Mucosa of rectum (tissue), 2 donors: Measurements from ENCODE around the gene IQGAP3.

ENCODE experiments used
- H3K27ac ChIP-seq, 2 donors: one replicate each; pipeline ENCODE4 v1.7.0; 2013; ENCODE audit warnings: inconsistent platforms in 2 of 2, low read depth in 2 of 2, low read length in 2 of 2
- H3K27me3 ChIP-seq, 2 donors: one replicate each; pipeline ENCODE4 v1.7.0; 2013; ENCODE audit warnings: low read length in 2 of 2; ENCODE audit not compliant: control insufficient read depth in 2 of 2, insufficient read depth in 2 of 2
- H3K36me3 ChIP-seq, 2 donors: one replicate each; pipeline ENCODE4 v1.7.0; 2013; ENCODE audit warnings: low read length in 2 of 2; ENCODE audit not compliant: control insufficient read depth in 2 of 2, insufficient read depth in 2 of 2
- H3K4me1 ChIP-seq, 2 donors: one replicate each; pipeline ENCODE4 v1.7.0; 2013; ENCODE audit warnings: low read length in 2 of 2, mild to moderate bottlenecking in 1 of 2; ENCODE audit not compliant: control insufficient read depth in 2 of 2, insufficient read depth in 2 of 2
- H3K4me3 ChIP-seq, 2 donors: one replicate each; pipeline ENCODE4 v1.7.0; 2013; ENCODE audit warnings: low read length in 2 of 2
- H3K9ac ChIP-seq, 2 donors: one replicate each; pipeline ENCODE4 v1.7.0; 2013; ENCODE audit warnings: low read length in 2 of 2, low read depth in 1 of 2, mild to moderate bottlenecking in 1 of 2
- H3K9me3 ChIP-seq, 2 donors: one replicate each; pipeline ENCODE4 v1.7.0; 2013; ENCODE audit warnings: low read length in 2 of 2; ENCODE audit not compliant: control insufficient read depth in 2 of 2
- donor health status: healthy.
- donor health status: Normal muscosa, but diverticular disease.

The IQGAP3 gene

DNA sequence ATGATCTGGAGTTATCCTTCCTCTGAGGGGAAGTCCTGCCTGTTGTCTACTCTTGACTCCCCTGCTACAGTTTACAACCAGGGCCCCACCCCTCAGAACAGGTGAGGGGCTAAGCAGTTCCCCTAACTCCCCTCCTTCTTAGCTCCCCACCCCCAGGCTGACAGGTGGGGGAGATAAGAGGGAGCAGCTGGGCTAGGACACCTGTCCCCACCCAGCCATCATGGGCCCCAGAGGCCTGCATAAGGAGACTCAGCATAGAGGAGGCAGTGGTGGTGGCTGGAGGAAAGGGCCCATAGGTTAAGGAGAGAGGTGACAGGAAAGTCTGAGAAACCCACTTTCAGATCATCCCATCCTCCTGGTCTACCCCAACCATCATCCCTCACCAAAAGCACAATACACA lies 78.6 kb downstream of the IQGAP3 start:
- Histone ChIP-seq H3K27me3 (no peaks in the 10 kb centered on the region), H3K9ac (no peak overlapping the region), H3K27ac (peak overlapping the region in 1 of 2 donors; percentile 82), H3K4me1 (peaks cover 96% of the 10 kb centered on the region in 2 donors), H3K4me3 (no peak overlapping the region), H3K9me3 (no peaks in the 10 kb centered on the region), H3K36me3 (peaks cover 4 to 20% of the 10 kb centered on the region in 2 donors)

DNA sequence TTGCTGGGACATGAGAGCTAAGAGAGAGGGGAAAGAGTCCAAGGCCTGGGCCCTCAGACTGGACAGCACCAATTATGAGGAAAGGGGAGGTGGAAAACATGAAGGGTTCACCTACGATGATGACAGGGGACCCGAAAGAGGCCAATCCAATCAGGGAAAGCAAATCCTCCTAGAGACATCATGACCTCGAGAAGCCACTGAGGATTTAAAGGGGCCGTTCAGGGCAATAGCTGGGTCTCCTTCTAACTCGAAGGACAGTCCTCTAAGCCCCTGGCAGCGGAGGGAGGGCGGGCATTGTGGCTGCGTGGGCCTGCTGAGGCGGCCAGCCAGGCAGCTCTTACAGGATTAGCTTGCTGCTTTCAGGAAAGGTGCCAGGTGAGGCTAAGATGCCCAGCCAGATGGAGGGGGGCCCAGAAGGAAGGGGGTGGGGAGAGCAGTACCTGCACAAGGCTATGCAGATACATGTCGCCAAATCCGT lies 79.2 kb downstream of the IQGAP3 start:
- Histone ChIP-seq H3K9ac (peak overlapping the region in 1 of 2 donors; percentile 63), H3K27me3 (no peaks in the 10 kb centered on the region), H3K4me1 (peaks cover 91 to 97% of the 10 kb centered on the region in 2 donors), H3K9me3 (no peaks in the 10 kb centered on the region), H3K4me3 (peak overlapping the region in 1 of 2 donors; percentile 31), H3K27ac (peak overlapping the region in 1 of 2 donors; percentile 82), H3K36me3 (peaks cover 9 to 21% of the 10 kb centered on the region in 2 donors)

DNA sequence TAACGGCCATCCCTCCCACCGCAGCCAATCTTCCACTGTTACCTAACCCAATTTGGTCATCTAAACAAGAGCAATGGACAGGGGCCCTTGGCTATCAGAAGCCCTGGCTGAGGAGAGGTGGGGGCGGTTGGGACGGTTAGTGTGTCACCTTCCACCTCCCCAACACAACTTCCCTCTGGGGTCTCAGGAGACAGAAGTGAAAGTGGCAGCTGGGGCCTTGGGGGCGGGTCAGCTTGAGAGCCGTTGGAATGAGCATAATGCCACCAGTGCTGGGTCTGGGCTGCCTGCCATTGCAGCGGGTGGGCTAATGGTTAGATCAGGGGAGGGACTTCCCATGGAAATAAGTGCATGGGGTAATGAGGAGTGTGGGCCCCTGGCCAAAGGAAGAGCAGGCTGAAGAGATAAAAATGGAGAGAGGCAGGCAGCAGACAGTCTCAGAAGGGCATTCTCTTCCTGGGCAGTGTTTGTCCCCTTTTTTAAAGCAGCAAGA lies 79.7 kb downstream of the IQGAP3 start:
- no peaks in the 10 kb centered on the region for H3K9me3 ChIP-seq
- peak overlapping the region in 1 of 2 donors; percentile 31 for H3K4me3 ChIP-seq
- H3K4me1 ChIP-seq, result peaks cover 90 to 94% of the 10 kb centered on the region in 2 donors
- peaks cover 9 to 21% of the 10 kb centered on the region in 2 donors for H3K36me3 ChIP-seq
- H3K27me3 ChIP-seq, result no peaks in the 10 kb centered on the region
- peak overlapping the region; percentile 12 to 82 for H3K27ac ChIP-seq
- peak overlapping the region in 1 of 2 donors; percentile 63 for H3K9ac ChIP-seq

DNA sequence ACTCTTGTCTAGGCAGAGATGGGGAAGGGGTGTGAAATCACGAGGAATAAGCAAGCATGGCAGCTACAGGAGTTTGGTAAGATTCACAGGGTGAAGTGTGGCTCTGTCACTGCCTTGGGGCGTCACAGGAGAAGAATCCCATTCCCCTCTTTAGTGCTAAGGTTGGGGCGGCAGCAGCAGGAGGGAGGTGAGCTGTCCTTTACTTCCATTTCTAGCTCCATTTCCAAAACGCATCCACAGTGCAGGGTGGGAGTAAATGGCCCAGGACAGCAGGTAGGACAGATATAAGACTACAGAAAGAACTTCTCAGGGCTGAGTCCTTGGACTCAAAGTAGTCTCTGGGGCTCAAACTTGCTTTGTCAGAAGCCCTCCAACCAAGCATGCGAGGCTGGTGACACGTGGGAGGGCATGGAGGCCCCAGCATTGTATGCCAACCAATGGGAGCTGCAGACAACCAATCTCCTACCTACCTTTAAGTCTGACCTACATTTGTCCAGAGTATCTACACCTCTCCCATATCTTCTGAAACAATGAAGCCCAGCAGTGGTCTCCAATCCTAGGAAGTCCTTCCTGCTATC lies 80.3 kb downstream of the IQGAP3 start:
- peak overlapping the region in 1 of 2 donors; percentile 32 for H3K4me3 ChIP-seq
- no peak overlapping the region for H3K9ac ChIP-seq
- H3K27me3 ChIP-seq, result no peaks in the 10 kb centered on the region
- peaks cover 85 to 89% of the 10 kb centered on the region in 2 donors for H3K4me1 ChIP-seq
- no peaks in the 10 kb centered on the region for H3K9me3 ChIP-seq
- peaks cover 9 to 25% of the 10 kb centered on the region in 2 donors for H3K36me3 ChIP-seq
- H3K27ac ChIP-seq, result peak overlapping the region; percentile 12 to 13

DNA sequence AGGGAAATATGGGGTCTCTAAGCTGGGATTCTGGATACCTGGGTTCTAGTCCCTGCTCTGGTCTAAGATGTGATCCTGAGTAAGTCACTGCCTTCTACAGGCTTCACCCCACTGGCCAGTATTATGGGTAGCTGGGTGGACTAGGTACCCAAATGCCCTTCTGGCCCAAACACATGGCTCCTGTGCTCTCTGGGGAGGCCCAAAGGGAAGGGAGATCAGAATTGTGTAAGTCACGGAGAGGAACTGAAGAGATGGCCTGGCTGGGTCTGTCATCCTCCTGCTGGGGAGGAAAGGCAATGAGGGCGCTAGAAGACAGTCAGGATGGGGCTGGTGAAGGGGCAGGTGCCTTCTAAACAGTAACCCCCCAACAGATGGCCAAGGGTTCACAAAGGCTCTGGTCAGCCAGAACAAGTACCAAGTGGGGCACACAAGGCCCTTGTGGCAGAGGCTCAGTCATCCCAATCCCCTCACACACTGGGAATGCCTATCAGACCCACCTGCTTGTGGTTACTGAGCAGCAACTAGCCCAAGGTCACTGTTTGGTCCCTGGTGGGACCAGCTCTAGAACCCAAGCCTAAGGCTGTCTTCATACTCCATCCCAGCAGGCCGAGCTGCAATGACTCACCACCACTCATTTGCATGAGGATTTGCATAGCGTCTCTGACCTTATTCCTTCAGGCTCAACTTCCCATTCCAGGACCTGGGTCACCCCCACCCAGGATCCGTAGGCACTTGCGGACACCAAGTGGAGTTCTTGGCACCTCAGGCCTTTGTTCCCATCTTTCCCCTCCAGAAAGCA lies 81.0 kb downstream of the IQGAP3 start:
- Histone ChIP-seq H3K27me3 (no peaks in the 10 kb centered on the region), H3K27ac (peak overlapping the region; percentile 34 to 81), H3K36me3 (peaks cover 9 to 29% of the 10 kb centered on the region in 2 donors), H3K9me3 (no peaks in the 10 kb centered on the region), H3K9ac (no peak overlapping the region), H3K4me3 (peak overlapping the region in 1 of 2 donors; percentile 32), H3K4me1 (peaks cover 78 to 81% of the 10 kb centered on the region in 2 donors)

DNA sequence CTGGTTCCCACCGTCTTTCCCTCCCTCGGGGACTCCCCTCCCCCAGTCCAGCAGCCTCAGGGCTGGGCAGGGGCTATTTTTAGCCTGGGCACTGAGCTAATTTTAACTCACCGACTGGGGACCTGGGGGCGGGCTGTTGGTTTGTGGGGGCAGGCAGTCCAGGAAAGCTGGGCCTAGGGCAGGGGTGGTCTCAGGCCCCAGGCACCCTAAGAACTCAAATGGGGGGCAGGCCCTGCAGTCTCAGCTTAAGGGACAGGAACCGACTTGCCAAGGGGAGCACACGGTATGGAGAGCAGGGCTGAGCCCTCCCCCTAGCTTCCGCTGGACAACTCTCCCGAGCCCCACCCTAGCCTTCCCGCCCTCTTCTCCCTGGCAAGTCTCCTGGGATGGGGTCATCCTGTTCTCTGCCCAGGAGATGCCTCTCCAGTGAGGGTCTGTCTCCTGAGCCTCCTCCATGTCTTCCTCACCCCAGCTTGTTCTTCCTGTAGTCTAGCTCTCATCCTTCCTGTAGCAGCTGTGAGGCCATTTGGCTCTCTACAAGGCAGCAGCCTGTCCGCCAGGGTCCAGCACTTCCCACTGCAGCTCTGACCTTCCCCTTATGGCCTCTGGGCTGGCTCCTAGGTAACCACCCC lies 81.8 kb downstream of the IQGAP3 start:
- peak overlapping the region in 1 of 2 donors; percentile 11 for H3K9ac ChIP-seq
- H3K9me3 ChIP-seq, result no peaks in the 10 kb centered on the region
- peaks cover 9 to 31% of the 10 kb centered on the region in 2 donors for H3K36me3 ChIP-seq
- H3K27ac ChIP-seq, result peak overlapping the region; percentile 34 to 81
- H3K4me3 ChIP-seq, result peak overlapping the region; percentile 14 to 32
- H3K4me1 ChIP-seq, result peaks cover 70 to 73% of the 10 kb centered on the region in 2 donors
- no peaks in the 10 kb centered on the region for H3K27me3 ChIP-seq

DNA sequence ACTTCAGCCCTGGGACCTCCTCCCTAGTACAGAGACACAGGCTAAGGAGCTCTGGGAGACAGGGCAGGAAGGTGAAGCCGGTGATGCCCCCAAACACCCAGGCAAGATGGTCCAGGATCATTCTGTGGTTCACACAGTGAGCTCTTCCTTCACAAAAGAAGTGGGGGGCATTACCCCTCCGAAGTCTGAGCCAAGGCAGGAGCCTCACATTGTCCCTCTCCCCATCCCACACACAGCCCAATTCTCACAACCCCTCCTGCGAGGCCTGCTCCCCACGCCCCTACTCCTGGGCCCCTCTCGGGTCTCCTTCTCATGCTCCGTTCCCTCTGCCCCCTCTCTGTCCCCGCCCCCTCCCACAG lies 82.5 kb downstream of the IQGAP3 start:
- peak overlapping the region; percentile 34 to 81 for H3K27ac ChIP-seq
- peaks cover 7 to 27% of the 10 kb centered on the region in 2 donors for H3K36me3 ChIP-seq
- H3K4me1 ChIP-seq, result peaks cover 67 to 69% of the 10 kb centered on the region in 2 donors
- H3K27me3 ChIP-seq, result no peaks in the 10 kb centered on the region
- no peaks in the 10 kb centered on the region for H3K9me3 ChIP-seq
- H3K9ac ChIP-seq, result peak overlapping the region; percentile 47 to 53
- peak overlapping the region in 1 of 2 donors; percentile 52 for H3K4me3 ChIP-seq

DNA sequence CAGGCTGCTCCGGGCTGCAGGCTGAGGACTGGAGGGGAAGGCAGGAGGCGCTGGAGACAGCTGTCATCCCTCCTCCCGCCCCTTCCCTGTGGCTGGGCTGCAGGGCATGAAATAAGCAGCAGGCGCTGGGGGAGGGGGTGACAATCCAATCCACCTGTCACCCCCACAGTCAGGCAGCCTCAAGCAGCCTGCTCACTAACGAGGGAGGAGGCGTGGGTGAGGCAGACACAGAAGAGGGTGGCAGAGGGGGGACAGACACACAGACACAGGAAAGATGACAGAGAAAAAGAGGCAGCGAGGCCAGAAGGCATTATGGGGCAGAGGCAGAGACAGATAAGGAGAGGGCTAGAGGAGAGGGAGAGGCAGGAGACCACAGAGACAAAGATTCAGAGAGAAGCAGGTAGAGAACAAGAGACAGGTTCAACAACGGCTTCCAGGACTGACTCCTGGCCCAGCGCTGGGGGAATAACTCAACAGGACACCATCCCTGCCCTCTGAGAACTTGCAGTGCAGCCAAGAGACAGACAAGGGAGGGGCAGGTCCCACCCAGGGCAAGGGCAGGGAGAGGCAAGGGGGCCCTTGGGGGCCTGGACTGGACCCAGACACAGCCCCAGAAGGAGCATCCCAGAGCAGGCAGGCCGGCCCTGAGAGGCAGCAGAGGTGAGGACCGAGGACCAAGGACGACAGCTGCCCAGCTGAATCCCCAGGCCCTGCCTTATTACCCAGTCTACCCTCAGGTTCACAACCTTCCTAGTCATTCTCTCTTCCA lies 83.0 kb downstream of the IQGAP3 start:
- Histone ChIP-seq H3K4me1 (peaks cover 63 to 65% of the 10 kb centered on the region in 2 donors), H3K27ac (peak overlapping the region; percentile 34 to 81), H3K4me3 (peak overlapping the region in 1 of 2 donors; percentile 52)

DNA sequence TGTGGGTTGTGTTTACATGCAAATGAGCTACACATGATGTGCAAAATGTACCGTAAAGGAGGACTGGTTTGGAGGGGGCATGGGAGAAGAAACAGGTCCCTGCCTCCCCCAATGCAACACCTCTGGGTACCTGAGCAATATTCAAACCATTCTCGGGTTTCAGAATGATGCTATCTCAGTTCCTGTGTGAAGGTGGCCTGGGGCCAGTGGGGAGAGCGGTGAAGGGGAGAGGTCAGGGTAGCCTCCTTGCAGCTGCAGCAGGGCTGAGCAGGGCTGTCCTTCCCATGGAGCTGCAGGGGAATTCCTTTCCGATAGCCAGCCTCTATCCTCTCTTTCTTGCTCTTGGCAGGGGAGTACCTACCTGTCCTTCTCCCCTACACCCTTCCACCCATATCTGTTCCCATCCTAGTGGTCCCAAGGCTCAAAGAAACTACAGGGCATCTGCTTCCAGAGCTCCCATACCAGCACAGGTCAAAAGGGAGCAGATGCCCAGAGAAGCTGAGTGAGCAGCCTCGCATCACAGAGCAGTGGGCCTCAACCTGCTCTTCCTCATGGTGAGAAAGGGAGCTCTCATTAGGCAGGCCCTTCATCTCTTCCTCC lies 83.7 kb downstream of the IQGAP3 start:
- H3K27me3 ChIP-seq, result no peaks in the 10 kb centered on the region
- peak overlapping the region; percentile 30 to 81 for H3K27ac ChIP-seq
- H3K9me3 ChIP-seq, result no peaks in the 10 kb centered on the region
- peak overlapping the region in 1 of 2 donors; percentile 52 for H3K4me3 ChIP-seq
- peak overlapping the region in 1 of 2 donors; percentile 53 for H3K9ac ChIP-seq
- peaks cover 5 to 24% of the 10 kb centered on the region in 2 donors for H3K36me3 ChIP-seq
- peaks cover 56 to 60% of the 10 kb centered on the region in 2 donors for H3K4me1 ChIP-seq

More for the DNA sequence above, 83.0 kb downstream of the IQGAP3 start:
- Histone ChIP-seq H3K27me3 (no peaks in the 10 kb centered on the region), H3K9me3 (no peaks in the 10 kb centered on the region), H3K36me3 (peaks cover 5 to 24% of the 10 kb centered on the region in 2 donors), H3K9ac (peak overlapping the region; percentile 47 to 53)
